ENCODE data around the gene OSBPL10.

Gene OSBPL10

DNA sequence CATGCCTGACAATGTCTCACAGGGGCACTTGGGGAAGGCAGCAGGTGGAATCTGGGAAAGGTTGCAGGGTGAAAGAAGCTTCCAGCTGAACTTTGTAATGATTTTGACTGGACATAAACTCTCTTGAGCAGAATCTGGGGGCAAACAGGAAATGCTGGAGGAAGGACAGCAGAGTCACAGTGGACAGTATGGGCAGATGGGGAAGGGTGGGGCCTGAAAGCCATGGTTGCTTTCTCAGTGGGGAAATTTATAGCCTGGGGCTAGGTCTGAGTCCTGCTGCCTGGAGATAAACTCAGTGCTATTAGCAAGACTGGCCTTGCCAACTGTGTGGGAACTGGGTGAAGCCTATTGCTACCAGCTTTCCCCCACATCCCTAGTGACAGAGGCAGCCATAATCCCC, 203.2 kb downstream of the OSBPL10 start:
- peaks cover 7% of the 10 kb centered on the region; the same call in 1 of the 2 replicates for H3K79me2 ChIP-seq (ENCODE audit: low read length)
- no peak overlapping the region for H3K9ac ChIP-seq (ENCODE audit: low read length)
- no peak for TF ChIP-seq EZH2phosphoT487 (IDR thresholded peaks at IDR 0.05; ENCODE audit: low read depth)
- TF ChIP-seq, protein P1, sequence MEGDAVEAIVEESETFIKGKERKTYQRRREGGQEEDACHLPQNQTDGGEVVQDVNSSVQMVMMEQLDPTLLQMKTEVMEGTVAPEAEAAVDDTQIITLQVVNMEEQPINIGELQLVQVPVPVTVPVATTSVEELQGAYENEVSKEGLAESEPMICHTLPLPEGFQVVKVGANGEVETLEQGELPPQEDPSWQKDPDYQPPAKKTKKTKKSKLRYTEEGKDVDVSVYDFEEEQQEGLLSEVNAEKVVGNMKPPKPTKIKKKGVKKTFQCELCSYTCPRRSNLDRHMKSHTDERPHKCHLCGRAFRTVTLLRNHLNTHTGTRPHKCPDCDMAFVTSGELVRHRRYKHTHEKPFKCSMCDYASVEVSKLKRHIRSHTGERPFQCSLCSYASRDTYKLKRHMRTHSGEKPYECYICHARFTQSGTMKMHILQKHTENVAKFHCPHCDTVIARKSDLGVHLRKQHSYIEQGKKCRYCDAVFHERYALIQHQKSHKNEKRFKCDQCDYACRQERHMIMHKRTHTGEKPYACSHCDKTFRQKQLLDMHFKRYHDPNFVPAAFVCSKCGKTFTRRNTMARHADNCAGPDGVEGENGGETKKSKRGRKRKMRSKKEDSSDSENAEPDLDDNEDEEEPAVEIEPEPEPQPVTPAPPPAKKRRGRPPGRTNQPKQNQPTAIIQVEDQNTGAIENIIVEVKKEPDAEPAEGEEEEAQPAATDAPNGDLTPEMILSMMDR (IDR thresholded peaks at IDR 0.05; ENCODE audit: low read depth, low read length) = no peak
- H3K4me1 ChIP-seq (ENCODE audit: low read length) = peaks cover 3% of the 10 kb centered on the region
- H3K36me3 ChIP-seq (replicated peaks; ENCODE audit: low read depth, low read length) = no peaks in the 10 kb centered on the region
- H3K4me2 ChIP-seq (ENCODE audit: low read length) = no peak overlapping the region
- no peak overlapping the region for H2AFZ ChIP-seq (ENCODE audit: low read depth, low read length)
- H4K20me1 ChIP-seq (ENCODE audit: insufficient read depth, low read length) = no peaks in the 10 kb centered on the region
- no peak overlapping the region for H3K4me3 ChIP-seq (ENCODE audit: low read length)
- H3K27me3 ChIP-seq (ENCODE audit: low read depth, low read length) = no peaks in the 10 kb centered on the region
- no peaks in the 10 kb centered on the region for H3K9me3 ChIP-seq (ENCODE audit: insufficient read depth, low read length)
- H3K27ac ChIP-seq (ENCODE audit: low read length) = no peak overlapping the region

DNA sequence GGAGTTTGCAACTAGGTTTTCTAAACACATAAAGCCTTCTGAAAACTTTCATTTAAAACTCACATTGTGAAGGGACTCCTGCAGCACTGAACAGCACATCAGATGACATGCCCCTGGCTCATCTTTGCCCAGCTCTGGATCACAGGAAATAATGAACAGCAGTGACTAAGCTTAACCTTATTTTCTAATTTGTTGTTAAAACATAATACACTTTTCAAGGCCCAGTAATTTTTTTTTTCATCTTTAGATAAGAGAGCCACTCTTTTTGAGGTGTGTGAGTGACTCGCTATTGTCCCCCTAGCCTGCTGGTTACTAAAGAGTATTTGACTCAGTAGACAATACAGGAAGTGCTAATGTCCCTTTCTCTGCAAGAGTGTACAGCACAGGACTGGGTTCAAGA, 204.0 kb downstream of the OSBPL10 start:
- Histone ChIP-seq H3K36me3 (replicated peaks; ENCODE audit: low read depth, low read length) (no peaks in the 10 kb centered on the region), H3K79me2 (ENCODE audit: low read length) (peaks cover 7% of the 10 kb centered on the region; the same call in 1 of the 2 replicates), H3K4me1 (ENCODE audit: low read length) (peaks cover 11% of the 10 kb centered on the region), H2AFZ (ENCODE audit: low read depth, low read length) (no peak overlapping the region), H3K27ac (ENCODE audit: low read length) (no peak overlapping the region), H3K4me3 (ENCODE audit: low read length) (no peak overlapping the region), H4K20me1 (ENCODE audit: insufficient read depth, low read length) (no peaks in the 10 kb centered on the region), H3K4me2 (ENCODE audit: low read length) (no peak overlapping the region), H3K9me3 (ENCODE audit: insufficient read depth, low read length) (no peaks in the 10 kb centered on the region), H3K9ac (ENCODE audit: low read length) (no peak overlapping the region), H3K27me3 (ENCODE audit: low read depth, low read length) (no peaks in the 10 kb centered on the region)
- TF ChIP-seq, protein P1 (IDR thresholded peaks at IDR 0.05; ENCODE audit: low read depth, low read length) = no peak
- no peak for TF ChIP-seq EZH2phosphoT487 (IDR thresholded peaks at IDR 0.05; ENCODE audit: low read depth)

DNA sequence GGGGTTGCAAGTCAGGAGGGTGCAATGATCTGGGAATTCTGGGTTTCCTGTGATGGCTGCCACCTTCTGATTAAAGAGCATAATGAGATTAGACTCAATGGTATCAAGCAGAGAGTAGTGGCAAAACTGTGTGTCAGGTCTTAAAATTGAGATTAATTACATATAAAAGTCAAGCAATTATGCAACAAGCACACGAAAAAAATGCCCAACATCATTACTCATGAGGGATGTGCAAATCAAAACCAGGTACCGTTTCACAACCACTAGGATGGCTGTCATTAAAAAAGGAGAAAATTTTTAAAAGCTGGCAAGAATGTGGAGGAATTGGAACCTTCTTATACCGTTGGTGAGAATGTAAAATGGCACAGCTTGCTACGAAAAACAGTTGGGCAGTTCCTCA, 205.0 kb downstream of the OSBPL10 start:
- no peaks in the 10 kb centered on the region for H3K36me3 ChIP-seq (replicated peaks; ENCODE audit: low read depth, low read length)
- TF ChIP-seq, protein P1 (IDR thresholded peaks at IDR 0.05; ENCODE audit: low read depth, low read length) = no peak
- no peak for TF ChIP-seq EZH2phosphoT487 (IDR thresholded peaks at IDR 0.05; ENCODE audit: low read depth)
- H2AFZ ChIP-seq (ENCODE audit: low read depth, low read length) = no peak overlapping the region
- no peak overlapping the region for H3K9ac ChIP-seq (ENCODE audit: low read length)
- H3K79me2 ChIP-seq (ENCODE audit: low read length) = peaks cover 7% of the 10 kb centered on the region; the same call in 1 of the 2 replicates
- peaks cover 17% of the 10 kb centered on the region for H3K4me1 ChIP-seq (ENCODE audit: low read length)
- no peaks in the 10 kb centered on the region for H4K20me1 ChIP-seq (ENCODE audit: insufficient read depth, low read length)
- H3K9me3 ChIP-seq (ENCODE audit: insufficient read depth, low read length) = no peaks in the 10 kb centered on the region
- H3K4me3 ChIP-seq (ENCODE audit: low read length) = no peak overlapping the region
- H3K27ac ChIP-seq (ENCODE audit: low read length) = no peak overlapping the region
- no peaks in the 10 kb centered on the region for H3K27me3 ChIP-seq (ENCODE audit: low read depth, low read length)
- no peak overlapping the region for H3K4me2 ChIP-seq (ENCODE audit: low read length)

DNA sequence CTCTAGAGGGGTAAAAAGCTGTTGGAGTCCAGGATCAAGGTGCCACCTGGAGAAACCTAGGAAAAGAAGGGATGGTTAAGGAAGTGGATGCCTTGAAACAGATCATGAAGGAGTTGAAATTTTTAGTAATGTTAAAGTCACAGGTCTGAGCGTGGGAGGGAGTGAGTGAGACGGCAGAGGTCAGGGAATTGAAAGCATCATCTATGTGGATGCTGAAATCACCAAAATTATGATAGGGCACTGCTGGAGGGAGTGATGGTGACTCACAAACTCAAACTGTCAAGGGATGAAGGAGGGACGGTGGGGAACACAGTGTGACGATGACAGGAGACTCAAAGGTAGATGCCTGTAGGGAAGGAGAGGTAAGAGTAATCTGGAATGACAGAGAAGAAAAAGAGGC, 205.7 kb downstream of the OSBPL10 start:
- peaks cover 7% of the 10 kb centered on the region; the same call in 1 of the 2 replicates for H3K79me2 ChIP-seq (ENCODE audit: low read length)

More for the DNA sequence above, 205.7 kb downstream of the OSBPL10 start:
- no peak for TF ChIP-seq EZH2phosphoT487 (IDR thresholded peaks at IDR 0.05; ENCODE audit: low read depth)
- TF ChIP-seq, protein P1 (IDR thresholded peaks at IDR 0.05; ENCODE audit: low read depth, low read length) = no peak
- H3K27me3 ChIP-seq (ENCODE audit: low read depth, low read length) = no peaks in the 10 kb centered on the region
- H3K27ac ChIP-seq (ENCODE audit: low read length) = no peak overlapping the region
- H2AFZ ChIP-seq (ENCODE audit: low read depth, low read length) = no peak overlapping the region
- peaks cover 17% of the 10 kb centered on the region for H3K4me1 ChIP-seq (ENCODE audit: low read length)
- H3K9me3 ChIP-seq (ENCODE audit: insufficient read depth, low read length) = no peaks in the 10 kb centered on the region
- H3K9ac ChIP-seq (ENCODE audit: low read length) = no peak overlapping the region
- H3K36me3 ChIP-seq (replicated peaks; ENCODE audit: low read depth, low read length) = no peaks in the 10 kb centered on the region
- no peak overlapping the region for H3K4me3 ChIP-seq (ENCODE audit: low read length)
- no peaks in the 10 kb centered on the region for H4K20me1 ChIP-seq (ENCODE audit: insufficient read depth, low read length)
- no peak overlapping the region for H3K4me2 ChIP-seq (ENCODE audit: low read length)
